Sigmoid colon (tissue), 7 donors: ENCODE data around the gene CDIPT. TPM values are rescaled to one million over a fixed set of nuclear protein-coding genes. Genes with fewer than 3 reads are reported as not detected.

ENCODE experiments used
- DNase-seq: peaks from one replicate; pipeline ENCODE4 v3.0.0-alpha.2; 2019
- H3K27ac ChIP-seq, 4 donors: fragments of 200-600 bp; sonication (generic); one replicate each; pipeline ENCODE4 v1.5.1; 2016 to 2019; ENCODE audit warnings: mild to moderate bottlenecking in 1 of 4
- H3K27me3 ChIP-seq, 3 donors: fragments of 200-600 bp; sonication (generic); one replicate each; pipeline ENCODE4 v1.5.1; 2019; ENCODE audit warnings: mild to moderate bottlenecking in 1 of 3
- H3K36me3 ChIP-seq, 4 donors: fragments of 200-600 bp; sonication (generic); one replicate each; pipeline ENCODE4 v1.5.1; 2016 to 2019
- H3K4me1 ChIP-seq, 4 donors: fragments of 200-600 bp; sonication (generic); one replicate each; pipeline ENCODE4 v1.5.1; 2017 to 2019
- H3K4me3 ChIP-seq, 4 donors: fragments of 200-600 bp; sonication (generic); one replicate each; pipeline ENCODE4 v1.5.1; 2017 to 2019; ENCODE audit warnings: mild to moderate bottlenecking in 2 of 4, moderate library complexity in 1 of 4
- H3K9me3 ChIP-seq, 4 donors: fragments of 200-600 bp in 3 of 4; sonication (generic) in 3 of 4; one replicate each; pipeline versions ENCODE4 v1.5.1 to v1.6.1; 2013 to 2019
- CTCF ChIP-seq, 4 experiments: fragments of 450-650 bp in 3 of 4; fragments of 200-600 bp in 1 of 4; IDR thresholded peaks; one replicate each; pipeline ENCODE4 v1.5.1; 2016 to 2019; ENCODE audit warnings: antibody characterized with exemption in 4 of 4, mild to moderate bottlenecking in 3 of 4, moderate library complexity in 2 of 4
- EP300 ChIP-seq, 4 donors: sonication (generic); formaldehyde crosslinking; IDR thresholded peaks; one replicate each; pipeline ENCODE4 v1.6.1; 2017; ENCODE audit warnings: antibody characterized with exemption in 4 of 4
- POLR2A ChIP-seq, 2 donors: fragments of 450-650 bp; IDR thresholded peaks; one replicate each; pipeline ENCODE4 v1.6.1; 2016; ENCODE audit warnings: antibody characterized with exemption in 2 of 2, mild to moderate bottlenecking in 2 of 2, moderate library complexity in 2 of 2
- POLR2AphosphoS5 ChIP-seq, 4 donors: sonication (generic); formaldehyde crosslinking; IDR thresholded peaks; one replicate each; pipeline ENCODE4 v1.6.1; 2017; ENCODE audit warnings: antibody characterized with exemption in 4 of 4
- WGBS, 2 donors: extraction: QIAGEN DNeasy Blood & Tissue Kit; methylation state at CpG; one replicate each; pipeline ENCODE4 v1.1.7; 2013; 5-methylcytosine and 5-hydroxymethylcytosine counted together
- intact Hi-C: fragments of 100-400 bp; cut with DNase I; formaldehyde crosslinking; loops from one replicate; pipeline ENCODE4 v1.15.1; 2023
- polyA plus RNA-seq, 3 donors: library from polyadenylated mRNA; stranded (reverse); fragments of 200-250 nt; gene quantifications; one replicate each; pipeline ENCODE4 v1.2.3, GENCODE V29; 2013
- total RNA-seq, 4 donors: library from RNA; depleted of rRNA; stranded (reverse); fragments of >200 nt; gene quantifications; one replicate each; pipeline ENCODE4 v1.1.0, GENCODE V29; 2016
- donor health status: healthy with polysubstance abuse.
- donor health status: Bipolar disorder and iron deficiency.
- donor health status: healthy.

CDIPT gene
- total and polyA plus RNA-seq, 7 donors: 39.8 to 120 (median 107) TPM

DNA sequence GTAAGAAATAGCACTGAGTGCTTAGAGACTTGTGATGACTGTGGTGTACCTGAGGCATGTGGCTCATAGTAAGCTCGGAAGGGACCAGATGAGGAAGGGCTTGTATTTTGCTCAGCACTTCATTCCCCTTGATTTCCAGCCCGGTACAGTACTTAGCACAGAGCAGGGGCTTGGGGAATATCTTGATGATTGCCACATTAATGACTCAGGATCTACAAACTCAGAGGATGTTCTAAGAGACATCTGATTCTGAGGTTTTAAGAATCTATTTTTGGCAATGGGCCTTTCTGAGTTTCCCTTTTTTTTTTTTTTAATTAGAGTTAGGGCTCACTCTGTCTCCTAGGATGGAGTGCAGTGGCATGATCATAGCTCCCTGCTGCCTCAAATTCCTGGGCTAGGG lies 46.4 kb upstream of the CDIPT start:
- H3K9me3 ChIP-seq: no peaks in the 10 kb centered on the region
- peaks cover 0 to 9% (median 0%) of the 10 kb centered on the region in 4 donors for H3K36me3 ChIP-seq
- H3K27ac ChIP-seq: no peak overlapping the region
- intact Hi-C loops: no loop called here
- TF ChIP-seq POLR2AphosphoS5 (IDR thresholded peaks at IDR 0.05) (no peak), POLR2A (IDR thresholded peaks at IDR 0.05) (no peak), EP300 (IDR thresholded peaks at IDR 0.05) (no peak), CTCF (IDR thresholded peaks at IDR 0.05) (no peak)
- H3K27me3 ChIP-seq: no peaks in the 10 kb centered on the region
- no peak overlapping the region for H3K4me3 ChIP-seq
- no peak for DNase-seq
- H3K4me1 ChIP-seq: no peaks in the 10 kb centered on the region
- 83 to 84% methylated on average over 2 of the region's 2 CpGs for WGBS, 2 donors

DNA sequence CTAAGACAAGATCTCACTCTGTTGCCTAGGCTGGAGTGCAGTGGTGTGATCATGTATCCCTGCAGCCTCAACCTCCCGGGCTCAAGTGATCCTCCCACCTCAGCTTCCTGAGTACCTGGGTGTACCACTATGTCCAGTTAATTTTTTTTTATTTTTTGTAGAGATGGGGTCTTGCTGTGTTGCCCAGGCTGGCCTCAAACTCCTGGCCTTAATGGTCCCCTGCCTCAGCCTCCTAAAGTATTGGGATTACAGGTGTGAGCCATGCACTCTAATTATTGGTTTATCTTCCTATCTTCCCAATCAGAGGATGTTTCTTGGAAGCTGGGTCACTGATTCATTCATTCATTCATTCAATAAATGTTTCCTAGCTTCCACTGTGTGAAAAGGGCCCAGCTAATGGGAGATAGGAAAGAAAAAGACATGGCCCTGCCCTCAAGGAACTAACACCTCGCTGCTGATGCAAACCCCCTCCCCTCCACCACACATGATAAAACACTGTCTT lies 45.7 kb upstream of the CDIPT start:
- Histone ChIP-seq H3K4me1 (no peaks in the 10 kb centered on the region), H3K27ac (no peak overlapping the region), H3K36me3 (peaks cover 0 to 5% (median 0%) of the 10 kb centered on the region in 4 donors), H3K4me3 (no peak overlapping the region), H3K27me3 (no peaks in the 10 kb centered on the region), H3K9me3 (no peaks in the 10 kb centered on the region)
- DNase-seq: no peak
- no peak for TF ChIP-seq POLR2AphosphoS5 (IDR thresholded peaks at IDR 0.05)
- TF ChIP-seq EP300 (IDR thresholded peaks at IDR 0.05): no peak
- no peak for TF ChIP-seq CTCF (IDR thresholded peaks at IDR 0.05)
- no peak for TF ChIP-seq POLR2A (IDR thresholded peaks at IDR 0.05)
- 93 to 96% methylated on average over 2 of the region's 2 CpGs for WGBS, 2 donors
- intact Hi-C loops: no loop called here

- Histone ChIP-seq H3K27ac (no peak overlapping the region), H3K36me3 (no peaks in the 10 kb centered on the region), H3K4me3 (no peak overlapping the region), H3K27me3 (no peaks in the 10 kb centered on the region), H3K4me1 (no peaks in the 10 kb centered on the region), H3K9me3 (no peaks in the 10 kb centered on the region)
- intact Hi-C loops: no loop called here
- TF ChIP-seq POLR2AphosphoS5 (IDR thresholded peaks at IDR 0.05): no peak
- no peak for TF ChIP-seq CTCF (IDR thresholded peaks at IDR 0.05)
- no peak for TF ChIP-seq EP300 (IDR thresholded peaks at IDR 0.05)
- TF ChIP-seq POLR2A (IDR thresholded peaks at IDR 0.05): no peak
- DNase-seq: no peak
- 80 to 81% methylated on average over 2 of the region's 2 CpGs for WGBS, 2 donors
Observed at GRCh38 chr16:29907973-29908372, 44.9 kb upstream of the CDIPT start.

DNA sequence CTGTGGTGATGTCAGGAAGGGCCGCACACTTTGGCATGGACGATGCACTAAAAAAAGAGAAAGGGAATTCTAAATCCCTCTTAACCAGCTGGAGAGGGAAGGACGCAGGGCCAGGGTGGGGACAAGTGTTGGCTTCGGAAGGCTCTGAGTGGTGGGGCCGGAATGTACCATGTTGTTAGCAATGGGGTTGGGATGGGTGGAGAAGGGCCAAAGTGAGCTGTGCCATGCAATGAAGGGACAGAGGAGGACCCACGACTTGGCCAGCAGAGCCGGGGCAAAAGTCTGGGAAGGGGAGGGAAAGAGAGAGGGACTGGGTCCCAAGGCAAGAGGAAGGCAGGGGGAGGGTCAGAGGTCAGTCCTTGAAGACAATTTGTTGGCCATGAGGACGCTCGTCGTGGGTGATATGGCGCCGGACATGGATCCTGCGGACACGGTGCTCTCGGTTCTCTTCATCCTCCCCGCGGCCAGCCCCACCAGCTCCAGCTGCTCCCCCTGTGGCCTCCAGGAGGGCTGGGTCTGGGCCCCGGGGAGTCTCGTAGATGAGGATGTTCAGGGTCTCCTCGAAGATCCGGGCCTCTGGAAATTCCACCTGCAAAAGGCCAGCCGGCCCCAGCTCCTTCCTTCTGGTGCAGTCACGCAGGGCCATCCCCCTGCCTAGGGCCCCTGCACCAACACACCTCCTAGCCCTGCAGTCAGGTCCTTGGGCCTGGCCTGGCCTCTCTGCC lies 43.7 kb upstream of the CDIPT start:
- WGBS, 2 donors: 90 to 91% methylated on average over 23 of the region's 23 CpGs
- intact Hi-C loops: no loop called here
- Histone ChIP-seq H3K27me3 (no peaks in the 10 kb centered on the region), H3K36me3 (no peaks in the 10 kb centered on the region), H3K4me1 (no peaks in the 10 kb centered on the region), H3K4me3 (no peak overlapping the region), H3K9me3 (no peaks in the 10 kb centered on the region), H3K27ac (no peak overlapping the region)
- TF ChIP-seq POLR2A (IDR thresholded peaks at IDR 0.05): no peak
- TF ChIP-seq POLR2AphosphoS5 (IDR thresholded peaks at IDR 0.05): no peak
- no peak for TF ChIP-seq EP300 (IDR thresholded peaks at IDR 0.05)
- no peak for DNase-seq

DNA sequence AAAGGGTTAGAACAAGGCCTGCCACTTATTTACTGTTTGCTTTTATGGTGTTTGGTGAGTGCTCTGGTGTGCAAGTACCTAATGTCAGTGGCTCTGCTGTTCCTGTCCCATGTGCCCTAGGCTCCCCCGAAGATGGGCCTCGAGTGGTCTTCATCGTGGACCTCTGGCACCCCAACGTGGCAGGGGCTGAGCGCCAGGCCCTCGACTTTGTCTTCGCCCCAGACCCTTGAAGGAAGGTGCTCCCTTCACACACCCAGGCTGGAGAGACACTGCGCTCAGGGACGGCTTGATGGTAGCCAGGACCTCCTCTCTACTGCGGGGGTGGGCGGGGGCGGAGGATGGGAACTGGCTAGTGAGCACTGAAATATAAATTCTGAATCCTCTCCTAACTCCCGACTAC lies 42.6 kb upstream of the CDIPT start:
- Histone ChIP-seq H3K4me1 (peaks cover 0 to 4% (median 2%) of the 10 kb centered on the region in 4 donors), H3K4me3 (no peak overlapping the region), H3K36me3 (no peaks in the 10 kb centered on the region), H3K27ac (no peak overlapping the region), H3K27me3 (no peaks in the 10 kb centered on the region), H3K9me3 (no peaks in the 10 kb centered on the region)
- TF ChIP-seq POLR2A (IDR thresholded peaks at IDR 0.05) (no peak), EP300 (IDR thresholded peaks at IDR 0.05) (no peak), POLR2AphosphoS5 (IDR thresholded peaks at IDR 0.05) (no peak), CTCF (IDR thresholded peaks at IDR 0.05) (no peak)
- intact Hi-C loops: no loop called here
- DNase-seq: no peak
- 84 to 90% methylated on average over 13 of the region's 13 CpGs for WGBS, 2 donors
